ENCODE results near the gene DLX6. TPM values are rescaled to one million over a fixed set of nuclear protein-coding genes. Genes with fewer than 3 reads are reported as not detected.

DLX6 gene
- not detected in 2 replicates for total RNA-seq

GRCh38 chr7:97005183-97006054, at the start of gene DLX6:
Gene DLX6 (plus strand): TSS chr7:97005553. CDS start chr7:97005978, 425 bp downstream.

GRCh38 chr7:97024209-97025129, 19.1 kb downstream of the DLX6 start, which contains the start of gene DLX5:
Gene DLX5 (minus strand): TSS chr7:97024831. CDS start chr7:97024623, 208 bp downstream.

Other genes with a start within 250 kb of the DLX6 start
- not detected in 2 replicates for gene DLX5, start 19.3 kb downstream of the DLX6 start, total RNA-seq
- gene SDHAF3, start 112.1 kb downstream of the DLX6 start, total RNA-seq, result 7.7 and 14.9 TPM in 2 replicates